Measurements from ENCODE around the gene SLC9A8.
"Not testable (repeated sequence)": the region's sequence is repeated elsewhere in the genome, so short reads cannot be mapped to it uniquely, and the experiment has no call there.

The SLC9A8 gene

DNA sequence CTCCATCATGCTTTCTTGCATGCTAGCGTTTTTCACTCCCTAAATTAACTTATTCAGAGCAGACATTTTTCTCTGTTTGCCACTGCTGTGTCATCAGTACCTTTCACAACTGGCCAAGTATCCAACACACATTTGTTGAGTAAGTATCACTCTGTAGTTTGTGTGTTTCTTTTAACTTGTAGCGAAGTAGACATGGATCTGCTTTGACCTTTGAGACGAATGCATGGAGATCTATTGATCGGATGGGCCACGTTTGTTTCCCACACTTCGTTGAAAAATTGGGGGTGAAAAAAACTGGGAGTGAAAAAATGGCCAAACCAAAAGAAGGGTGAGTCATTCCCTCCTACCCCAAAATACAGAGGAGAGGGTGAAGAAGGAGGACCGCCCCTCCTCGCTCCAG is 12.9 kb upstream of the SLC9A8 start:
- ChIA-PET POLR2A (no interaction called here), CTCF (no interaction called here)
- H3K4me3 ChIP-seq (ENCODE audit: low read depth, low read length) = no peak overlapping the region
- TF ChIP-seq, protein P1, sequence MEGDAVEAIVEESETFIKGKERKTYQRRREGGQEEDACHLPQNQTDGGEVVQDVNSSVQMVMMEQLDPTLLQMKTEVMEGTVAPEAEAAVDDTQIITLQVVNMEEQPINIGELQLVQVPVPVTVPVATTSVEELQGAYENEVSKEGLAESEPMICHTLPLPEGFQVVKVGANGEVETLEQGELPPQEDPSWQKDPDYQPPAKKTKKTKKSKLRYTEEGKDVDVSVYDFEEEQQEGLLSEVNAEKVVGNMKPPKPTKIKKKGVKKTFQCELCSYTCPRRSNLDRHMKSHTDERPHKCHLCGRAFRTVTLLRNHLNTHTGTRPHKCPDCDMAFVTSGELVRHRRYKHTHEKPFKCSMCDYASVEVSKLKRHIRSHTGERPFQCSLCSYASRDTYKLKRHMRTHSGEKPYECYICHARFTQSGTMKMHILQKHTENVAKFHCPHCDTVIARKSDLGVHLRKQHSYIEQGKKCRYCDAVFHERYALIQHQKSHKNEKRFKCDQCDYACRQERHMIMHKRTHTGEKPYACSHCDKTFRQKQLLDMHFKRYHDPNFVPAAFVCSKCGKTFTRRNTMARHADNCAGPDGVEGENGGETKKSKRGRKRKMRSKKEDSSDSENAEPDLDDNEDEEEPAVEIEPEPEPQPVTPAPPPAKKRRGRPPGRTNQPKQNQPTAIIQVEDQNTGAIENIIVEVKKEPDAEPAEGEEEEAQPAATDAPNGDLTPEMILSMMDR (IDR thresholded peaks at IDR 0.05; ENCODE audit: insufficient read depth, low read length, missing control alignments) = no peak
- DNase-seq (ENCODE audit: low read depth, low spot score) = no peak

DNA sequence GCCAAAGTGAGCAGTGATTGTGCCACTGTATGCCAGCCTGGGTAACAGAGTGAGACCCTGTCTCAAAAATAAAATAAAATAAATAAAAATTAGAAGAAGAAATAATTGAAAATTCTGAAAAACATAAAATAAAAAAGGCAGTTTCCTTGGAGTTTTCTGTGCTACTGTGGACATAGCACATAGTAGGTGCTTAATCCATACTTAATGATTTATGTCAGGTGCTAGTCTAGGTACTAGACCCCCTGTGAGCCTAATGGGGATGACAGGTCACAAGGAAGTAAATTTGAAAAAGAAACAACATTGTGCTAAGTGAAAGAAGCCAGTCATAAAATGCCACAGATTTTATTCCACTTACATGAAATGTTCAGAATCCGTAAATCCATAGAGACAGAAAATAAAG is 9.2 kb upstream of the SLC9A8 start:
- H3K4me3 ChIP-seq (ENCODE audit: low read depth, low read length) = no peak overlapping the region
- ChIA-PET CTCF (interaction anchor here (1.0 kb wide), 1 partner anchor 193 kb away, joined by 3 read pairs; no protein-coding TSS in a partner anchor), POLR2A (no interaction called here)
- TF ChIP-seq, protein P1 (IDR thresholded peaks at IDR 0.05; ENCODE audit: insufficient read depth, low read length, missing control alignments) = no peak
- DNase-seq (ENCODE audit: low read depth, low spot score) = no peak

- TF ChIP-seq, protein P1 (IDR thresholded peaks at IDR 0.05; ENCODE audit: insufficient read depth, low read length, missing control alignments) = no peak
- no peak for DNase-seq (ENCODE audit: low read depth, low spot score)
- ChIA-PET POLR2A (no interaction called here), CTCF (interaction anchor here (1.1 kb wide), 1 partner anchor 17 kb away, joined by 4 read pairs; no protein-coding TSS in a partner anchor)
- no peak overlapping the region for H3K4me3 ChIP-seq (ENCODE audit: low read depth, low read length)
Measured at GRCh38 chr20:49804364-49804763, 8.3 kb upstream of the SLC9A8 start.

GRCh38 chr20:49805224-49805876 is 7.3 kb upstream of the SLC9A8 start:
- CTCF ChIA-PET; POLR2A ChIA-PET; DNase-seq (ENCODE audit: low read depth, low spot score); H3K4me3 ChIP-seq (ENCODE audit: low read depth, low read length): not testable (repeated sequence)

DNA sequence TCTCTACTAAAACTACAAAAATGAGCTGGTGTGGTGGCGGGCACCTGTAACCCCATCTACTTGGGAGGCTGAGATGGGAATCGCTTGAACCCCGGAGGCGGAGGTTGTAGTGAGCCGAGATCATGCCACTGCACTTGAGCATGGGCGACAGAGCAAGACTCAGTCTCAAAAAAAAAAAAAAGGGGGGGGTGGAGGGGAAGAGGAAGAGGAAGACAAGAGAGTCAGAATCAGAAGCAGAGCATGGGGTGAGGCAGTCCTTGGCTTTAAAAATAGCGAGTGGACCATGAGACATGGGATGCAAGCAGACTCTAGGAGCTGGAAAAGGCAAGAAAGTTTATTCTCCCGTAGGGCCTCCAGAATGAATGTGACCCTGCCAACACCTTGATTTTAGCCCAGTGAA is 3.9 kb upstream of the SLC9A8 start:
- ChIA-PET CTCF (interaction anchor here (7.1 kb wide), 1 partner anchor 15 kb away, joined by 51 read pairs; no protein-coding TSS in a partner anchor), POLR2A (no interaction called here)
- no peak for DNase-seq (ENCODE audit: low read depth, low spot score)
- no peak overlapping the region for H3K4me3 ChIP-seq (ENCODE audit: low read depth, low read length)
- TF ChIP-seq, protein P1 (IDR thresholded peaks at IDR 0.05; ENCODE audit: insufficient read depth, low read length, missing control alignments) = no peak

- DNase-seq (ENCODE audit: low read depth, low spot score) = no peak
- H3K4me3 ChIP-seq (ENCODE audit: low read depth, low read length) = no peak overlapping the region
- ChIA-PET CTCF (interaction anchor here (7.1 kb wide), 1 partner anchor 13 kb away, joined by 51 read pairs; no protein-coding TSS in a partner anchor), POLR2A (no interaction called here)
- TF ChIP-seq, protein P1 (IDR thresholded peaks at IDR 0.05; ENCODE audit: insufficient read depth, low read length, missing control alignments) = no peak
Measured at GRCh38 chr20:49809803-49810359, 2.7 kb upstream of the SLC9A8 start.
